ENCODE measurements around the gene KRT75. TPM values are rescaled to one million over a fixed set of nuclear protein-coding genes. Genes with fewer than 3 reads are reported as not detected.

KRT75 gene
- total RNA-seq, 1 experiment from 2014 or later: not detected

DNA sequence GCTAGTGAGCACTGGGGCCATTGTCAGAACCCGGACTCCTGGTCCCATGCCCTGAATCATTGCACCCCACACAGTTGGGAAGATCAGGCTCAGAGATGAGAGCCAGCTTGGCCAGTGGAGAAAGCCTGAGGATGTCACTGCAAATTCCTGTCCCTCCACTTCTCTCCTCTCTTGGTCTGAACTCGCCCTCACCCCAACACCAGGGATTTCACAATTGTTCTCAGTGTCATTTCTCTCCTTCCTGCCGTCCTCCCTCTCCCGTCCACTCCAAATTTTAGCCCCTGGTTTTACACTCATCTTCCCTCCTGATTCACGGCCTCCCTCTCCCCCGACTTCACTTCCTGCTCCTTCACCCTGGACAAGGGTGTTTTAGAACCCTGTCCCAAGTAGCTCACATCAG is 11.1 kb downstream of the KRT75 start:
- no peak overlapping the region for H4K91ac ChIP-seq (ENCODE audit: insufficient read length, low read depth, low read length)
- no peak overlapping the region for H3T11ph ChIP-seq (ENCODE audit: low read length)
- no peak overlapping the region for H2AK5ac ChIP-seq (ENCODE audit: insufficient read length, low read length)
- no peak overlapping the region for H2BK5ac ChIP-seq (ENCODE audit: insufficient read length, low read length)
- no peaks in the 10 kb centered on the region for H3K27me3 ChIP-seq (ENCODE audit: insufficient read depth, low read length)
- H2BK12ac ChIP-seq (ENCODE audit: insufficient read length, low read depth, low read length): no peak overlapping the region
- H2BK15ac ChIP-seq (ENCODE audit: low read depth, low read length): no peak overlapping the region
- no peak overlapping the region for H3K23ac ChIP-seq (ENCODE audit: insufficient read length, low read depth, low read length)
- H3K27ac ChIP-seq (ENCODE audit: insufficient read length, low read depth, low read length): no peak overlapping the region
- DNase-seq: no peak
- H3K79me1 ChIP-seq (ENCODE audit: insufficient read depth, low read depth, low read length, poor library complexity, severe bottlenecking): no peaks in the 10 kb centered on the region
- H3K23me2 ChIP-seq (ENCODE audit: insufficient read length, low read depth, low read length, poor library complexity, severe bottlenecking): no peaks in the 10 kb centered on the region
- H3K14ac ChIP-seq (ENCODE audit: insufficient read depth, low read length): no peak overlapping the region
- H3K4me1 ChIP-seq (ENCODE audit: insufficient read depth, low read length): no peaks in the 10 kb centered on the region
- H2BK20ac ChIP-seq (ENCODE audit: low read depth, low read length, poor library complexity, severe bottlenecking): no peak overlapping the region
- H2AFZ ChIP-seq (ENCODE audit: low read length): no peak overlapping the region
- no peak overlapping the region for H4K5ac ChIP-seq (ENCODE audit: insufficient read length, low read depth, low read length)
- peaks cover 10% of the 10 kb centered on the region for H3K27me3 Mint-ChIP-seq (ENCODE audit: low read depth)
- H3K9ac ChIP-seq (ENCODE audit: extremely low read depth, insufficient read length, low read length): no peak overlapping the region
- H3K79me2 ChIP-seq (ENCODE audit: insufficient read depth, low read length): peaks cover 2% of the 10 kb centered on the region; the same call in 1 of the 2 replicates
- no peak overlapping the region for H3K27ac Mint-ChIP-seq
- no peak for TF ChIP-seq CTCF (conservative IDR thresholded peaks at IDR 0.05)
- no peak overlapping the region for H3K18ac ChIP-seq (ENCODE audit: insufficient read length, low read depth, low read length)
- no peak overlapping the region for H4K8ac ChIP-seq (replicated peaks; ENCODE audit: insufficient read length, low read depth, low read length)
- no peak overlapping the region for H2BK120ac ChIP-seq (ENCODE audit: low read depth, low read length, poor library complexity, severe bottlenecking)
- no peak overlapping the region for H3K56ac ChIP-seq (ENCODE audit: insufficient read length, low read depth, low read length)
- H3K4me3 Mint-ChIP-seq: no peak overlapping the region
- H4K20me1 ChIP-seq (ENCODE audit: control insufficient read depth, insufficient read depth, insufficient read length): no peaks in the 10 kb centered on the region
- H3K4me2 ChIP-seq (ENCODE audit: insufficient read depth, insufficient read length, low read length): no peak overlapping the region
- WGBS (ENCODE audit: extremely low coverage, insufficient read length, low lambda C conversion rate): no CpG with 5 or more reads among the region's 6 CpGs
- peaks cover 9 to 13% of the 10 kb centered on the region in 2 experiments; a peak in 3 of 4 replicates for H3K4me1 Mint-ChIP-seq
- no peak overlapping the region for H3K4ac ChIP-seq (ENCODE audit: low read depth, low read length)
- H3K36me3 Mint-ChIP-seq (ENCODE audit: insufficient read depth in 1 of 3, low read depth in 3 of 3): no peaks in the 10 kb centered on the region
- H3K9me3 ChIP-seq (ENCODE audit: control insufficient read depth, low read depth, low read length): no peaks in the 10 kb centered on the region
- no peaks in the 10 kb centered on the region for H3K9me3 Mint-ChIP-seq
